OCI-LY3 (cell line): ENCODE data around the gene NDE1.

Experiments
- CTCF ChIP-seq: fragments of 200-600, 300-600 bp; sonication (generic); IDR thresholded peaks from 2 replicates; pipeline ENCODE4 v1.5.1; 2014; ENCODE audit warnings: antibody characterized with exemption, low read length, low read depth
- EZH2phosphoT487 ChIP-seq: fragments of 200-600 bp; shearing (Covaris generic); IDR thresholded peaks from 2 replicates; pipeline ENCODE4 v1.6.1; 2018; ENCODE audit warnings: antibody characterized with exemption, mixed run types, low read depth

- TF ChIP-seq CTCF (no peak), EZH2phosphoT487 (no peak)
Observed at GRCh38 chr16:15741207-15741871, 91.3 kb downstream of the NDE1 start.
